Stimulated activated CD4-positive, alpha-beta T cell treated with anti-CD3 and anti-CD28 coated beads, Interleukin-4, amount 100 ng/mL, for 48 hours (primary cell): ENCODE data around the gene TM9SF2.
"Not testable (repeated sequence)": the region's sequence is repeated elsewhere in the genome, so short reads cannot be mapped to it uniquely, and the experiment has no call there.

Source experiments
- DNase-seq, 2 donors: peaks; one replicate each; pipeline ENCODE4 v3.0.0-alpha.2; 2020; ENCODE audit warnings: low read depth in 2 of 2

The TM9SF2 gene

DNA sequence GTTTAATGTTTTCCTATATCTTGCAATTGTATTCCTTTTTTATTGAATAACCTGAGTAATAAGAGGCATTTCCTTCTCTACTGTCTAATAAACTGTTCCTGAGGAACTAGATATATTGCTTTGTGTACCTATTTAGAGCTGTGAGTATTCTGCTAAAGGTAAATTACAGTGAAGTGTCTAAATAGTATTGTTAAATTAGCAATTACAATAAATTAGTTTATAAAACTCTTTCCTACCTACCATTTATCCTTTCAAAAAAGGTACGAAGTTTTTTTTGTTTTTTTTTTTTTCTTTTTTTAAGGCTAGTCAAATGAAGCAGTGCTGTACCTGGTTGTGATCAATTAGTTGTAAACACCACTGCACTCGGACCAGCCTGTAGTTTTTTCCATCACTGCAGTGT lies 34.8 kb downstream of the TM9SF2 start:
- no peak for DNase-seq

DNA sequence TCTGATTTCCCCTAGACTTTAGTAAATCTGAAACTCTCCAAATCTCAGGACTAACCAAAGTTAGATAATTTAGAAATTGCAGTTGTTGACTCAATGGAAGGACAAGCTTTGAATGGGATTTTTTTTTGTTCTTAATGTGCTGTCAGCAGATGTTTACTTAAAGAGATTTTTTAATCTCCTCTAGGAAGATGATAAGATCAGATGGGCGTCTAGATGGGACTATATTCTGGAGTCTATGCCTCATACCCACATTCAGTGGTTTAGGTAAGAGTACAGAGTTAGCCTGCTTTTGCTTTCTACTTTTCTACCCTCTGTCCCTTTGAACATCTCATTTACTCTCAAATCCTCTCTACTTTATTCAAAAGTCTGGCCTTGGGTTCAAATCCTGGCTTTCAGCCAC lies 39.3 kb downstream of the TM9SF2 start:
- no peak for DNase-seq

DNA sequence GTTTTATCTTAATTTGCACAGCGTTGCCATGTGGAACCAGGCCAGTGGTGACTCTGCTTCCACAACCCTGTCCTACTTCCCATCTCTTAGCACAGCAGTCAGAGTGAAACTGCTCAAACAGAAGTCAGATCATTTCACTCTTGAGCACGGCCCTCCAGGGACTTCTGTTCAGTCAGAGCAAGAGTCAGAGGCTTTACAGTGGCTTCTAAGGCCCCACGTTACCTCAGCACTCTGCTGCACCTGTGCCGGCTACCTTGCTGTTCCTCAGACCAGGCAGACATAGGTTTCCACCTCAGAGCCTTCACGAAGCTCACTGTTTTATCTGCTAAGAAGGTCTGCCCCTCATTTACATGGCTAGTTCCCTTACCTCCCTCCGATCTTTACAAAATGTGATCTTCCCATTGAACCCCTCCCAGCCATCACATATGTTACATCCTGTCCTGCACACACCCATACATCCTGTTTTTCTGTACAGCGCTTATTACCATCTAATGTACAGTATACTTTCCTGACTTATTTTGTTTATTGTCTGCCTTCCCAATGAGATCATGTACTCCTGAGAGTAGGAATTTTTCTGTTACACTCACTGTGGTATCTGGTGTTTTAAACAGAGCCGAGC lies 41.6 kb downstream of the TM9SF2 start:
- DNase-seq: peak; percentile 22 to 49

DNA sequence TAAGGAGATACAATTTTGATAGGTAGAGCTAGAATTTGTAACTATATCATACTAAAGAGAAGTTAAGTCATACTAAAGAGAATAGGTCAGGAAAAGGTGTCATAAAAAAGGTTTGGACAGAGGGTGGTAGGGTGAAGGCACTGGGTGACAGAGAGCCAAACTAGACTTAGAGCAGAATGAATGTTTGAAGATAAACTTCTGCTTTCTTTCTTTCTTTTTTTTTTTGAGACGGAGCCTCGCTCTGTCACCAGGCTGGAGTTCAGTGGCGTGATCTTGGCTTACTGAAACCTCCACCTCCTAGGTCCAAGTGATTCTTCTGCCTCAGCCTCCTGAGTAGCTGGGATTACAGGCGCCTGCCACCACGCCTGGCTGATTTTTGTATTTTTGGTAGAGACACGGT lies 44.1 kb downstream of the TM9SF2 start:
- no peak for DNase-seq

DNA sequence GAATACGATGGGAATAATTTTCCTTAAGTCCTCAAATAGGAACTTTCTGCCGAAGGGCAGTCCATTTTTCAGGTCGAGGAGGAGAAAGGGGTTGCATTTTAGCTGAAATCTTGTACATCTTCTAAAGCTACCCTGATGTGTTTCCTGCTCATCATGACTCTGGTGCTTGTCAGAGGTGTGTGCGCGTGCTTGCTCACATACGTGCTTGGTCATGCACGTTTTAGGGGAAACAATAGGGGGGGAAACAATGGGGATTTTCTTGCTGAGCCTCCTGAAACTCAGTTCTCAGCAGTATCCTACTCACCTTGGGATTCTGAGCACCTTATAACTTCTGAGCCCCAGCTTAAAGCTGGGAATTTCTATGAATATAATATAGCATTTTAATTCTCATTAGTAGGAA lies 44.7 kb downstream of the TM9SF2 start:
- no peak for DNase-seq

DNA sequence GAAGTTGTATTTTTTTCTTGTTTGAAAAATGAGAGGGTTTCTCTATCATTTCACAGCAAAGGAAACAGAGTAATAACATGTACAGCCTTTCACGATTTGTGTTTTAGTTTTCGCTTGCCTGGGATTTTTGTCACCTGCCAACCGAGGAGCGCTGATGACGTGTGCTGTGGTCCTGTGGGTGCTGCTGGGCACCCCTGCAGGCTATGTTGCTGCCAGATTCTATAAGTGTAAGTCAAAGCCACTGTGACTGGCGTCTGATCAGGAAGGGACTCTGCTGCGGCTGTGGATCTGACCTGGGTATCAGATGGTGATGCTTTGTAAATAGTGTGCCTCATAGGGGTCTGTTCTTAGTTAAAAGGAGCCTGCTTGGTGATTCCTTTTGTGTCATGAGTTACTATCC lies 45.6 kb downstream of the TM9SF2 start:
- no peak for DNase-seq

DNA sequence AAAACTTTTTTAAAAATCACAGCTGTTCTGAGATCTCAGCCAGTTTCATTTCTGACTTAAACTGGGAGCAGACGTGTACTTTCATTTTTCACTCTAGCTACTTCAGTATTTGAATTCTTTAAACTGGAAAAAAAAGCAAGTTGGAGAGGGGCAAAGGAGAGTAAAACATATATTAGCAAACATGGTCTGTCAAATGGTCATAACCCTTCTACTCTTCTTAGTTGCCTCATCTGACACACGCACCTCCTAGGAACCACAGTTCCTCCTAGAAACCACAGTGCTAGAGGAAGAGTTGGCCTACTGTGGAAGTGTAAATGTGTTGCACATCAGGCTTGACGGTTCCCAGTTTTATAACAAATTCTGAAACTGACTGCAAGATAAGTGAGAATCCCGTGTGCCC lies 47.2 kb downstream of the TM9SF2 start:
- DNase-seq: no peak

DNA sequence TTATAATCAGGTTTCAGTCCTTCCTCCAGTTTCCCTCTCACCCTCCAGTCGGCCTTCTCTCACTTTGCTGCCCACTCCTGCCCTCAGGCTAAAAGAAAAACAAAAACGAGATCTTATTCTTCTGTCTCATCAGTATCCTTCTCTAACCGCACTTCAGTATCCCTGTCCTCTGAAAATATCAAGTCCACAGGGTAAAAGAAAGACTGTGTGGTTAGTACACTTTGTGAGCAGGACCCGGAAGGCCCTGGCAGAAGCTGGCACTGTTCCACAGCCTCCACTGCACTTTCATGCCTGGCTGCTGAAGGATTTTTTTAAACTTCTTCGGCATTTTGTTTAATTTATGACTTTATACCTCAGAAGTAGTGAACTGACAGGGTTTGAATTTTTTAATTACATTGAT lies 51.8 kb downstream of the TM9SF2 start:
- DNase-seq: no peak

DNA sequence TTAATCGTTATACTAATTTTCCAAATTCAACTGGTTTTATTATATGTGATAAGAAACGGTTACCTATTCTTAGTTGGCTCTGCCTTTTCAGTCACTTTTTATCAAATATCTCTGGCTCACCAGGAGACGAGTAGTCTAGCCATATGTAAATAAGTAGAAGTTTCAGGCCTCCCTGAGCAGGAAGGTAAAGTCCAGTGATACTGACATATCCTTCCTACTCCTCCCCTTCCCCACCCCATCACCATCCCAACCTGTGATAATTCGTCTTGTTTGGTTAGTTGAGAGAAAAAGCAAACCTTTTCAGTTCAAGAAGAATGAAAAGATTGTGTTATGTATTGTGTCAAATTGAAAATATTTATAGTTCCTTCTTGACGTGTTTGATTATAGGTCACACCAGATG lies 53.9 kb downstream of the TM9SF2 start:
- DNase-seq: no peak

DNA sequence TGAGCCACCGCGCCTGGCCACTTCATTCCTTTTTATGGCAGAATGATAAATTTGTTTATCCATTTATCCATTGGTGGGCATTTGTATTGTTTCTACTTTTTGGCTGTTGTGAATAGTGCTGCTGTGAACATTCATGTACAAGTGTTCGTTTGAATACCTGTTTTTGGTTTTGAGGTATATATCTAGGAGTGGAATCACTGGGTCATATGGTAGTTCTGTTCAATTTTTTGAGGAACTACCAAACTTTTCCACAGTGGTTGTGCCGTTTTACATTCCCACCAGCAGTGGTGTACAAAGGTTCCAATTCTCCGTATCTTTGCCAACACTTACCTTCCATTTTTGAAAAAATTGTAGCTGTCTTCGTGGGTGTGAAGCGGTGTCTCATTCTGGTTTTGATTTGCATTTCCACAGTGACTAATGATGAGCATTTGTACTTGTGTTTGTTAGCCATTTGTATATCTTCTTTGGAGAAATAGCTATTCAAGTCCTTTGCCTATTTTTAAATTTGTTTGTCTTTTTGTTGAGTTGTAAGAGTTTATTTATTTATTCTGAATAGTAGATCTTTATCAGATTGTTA lies 55.7 kb downstream of the TM9SF2 start:
- DNase-seq: no peak

DNA sequence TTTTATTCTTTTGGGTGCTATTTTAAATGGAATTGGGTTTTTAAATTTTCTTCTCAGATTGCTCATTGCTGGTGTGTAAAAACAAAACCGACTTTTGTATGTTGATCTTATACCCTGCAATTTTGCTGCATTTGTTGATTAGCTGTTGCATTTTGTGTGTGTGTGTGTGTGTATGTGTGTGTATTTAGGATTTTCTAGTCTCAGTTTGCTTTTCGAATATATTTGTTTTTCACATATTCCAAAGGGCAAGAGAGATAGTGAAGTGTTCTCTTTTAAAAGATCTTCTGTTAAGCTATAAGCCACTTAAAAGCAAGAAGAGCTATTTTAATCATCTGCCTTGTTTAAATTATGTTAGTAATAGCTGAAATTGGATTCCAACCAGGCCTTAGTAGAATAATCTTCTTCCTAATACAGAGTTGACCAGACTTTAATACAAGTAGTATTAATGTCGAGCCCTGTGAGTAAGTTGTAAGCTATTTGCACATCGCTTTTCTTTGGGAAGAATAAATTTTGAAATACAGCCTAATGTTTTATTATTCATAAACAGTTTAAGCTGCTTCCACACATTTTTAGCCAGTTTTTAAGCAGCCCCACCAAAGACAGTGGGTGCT lies 57.4 kb downstream of the TM9SF2 start:
- DNase-seq: no peak

DNA sequence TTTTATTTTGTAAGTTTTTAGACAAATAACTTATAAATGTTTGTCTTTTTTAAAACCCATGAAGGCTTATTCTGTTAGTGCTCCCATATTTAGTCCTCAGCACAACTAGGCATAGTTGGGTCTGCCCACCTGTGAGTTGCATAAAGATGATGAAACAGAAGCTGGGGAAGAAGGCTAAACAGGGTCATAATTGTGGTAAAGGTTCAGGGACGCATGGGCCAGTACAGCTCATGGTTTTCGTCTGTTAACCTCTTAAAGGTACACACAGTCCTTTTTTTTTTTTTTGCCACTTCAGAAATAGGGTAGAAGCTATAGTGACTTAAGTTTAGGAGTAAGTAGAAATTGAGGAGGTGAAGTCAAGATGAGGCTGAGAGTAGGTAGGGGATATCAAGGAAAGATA lies 58.3 kb downstream of the TM9SF2 start:
- DNase-seq: no peak

DNA sequence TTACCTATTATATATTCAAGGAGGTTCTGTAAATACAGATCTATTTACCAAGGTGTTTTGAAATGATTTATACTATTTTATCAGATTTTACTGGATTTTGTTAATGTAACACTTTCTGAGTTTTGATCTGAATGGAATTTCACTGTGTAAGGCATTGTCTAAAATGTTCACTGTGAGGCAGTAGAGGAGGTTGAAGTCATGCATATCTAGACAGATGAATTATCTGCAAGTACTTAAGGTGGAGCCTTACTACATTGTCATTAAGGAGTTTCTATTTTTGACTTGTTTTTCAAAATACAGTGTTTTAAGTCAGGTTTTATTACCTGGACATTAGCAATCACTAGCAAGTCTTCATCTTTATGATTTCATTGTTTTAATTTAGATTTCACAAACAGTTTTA lies 62.1 kb downstream of the TM9SF2 start:
- no peak for DNase-seq

DNA sequence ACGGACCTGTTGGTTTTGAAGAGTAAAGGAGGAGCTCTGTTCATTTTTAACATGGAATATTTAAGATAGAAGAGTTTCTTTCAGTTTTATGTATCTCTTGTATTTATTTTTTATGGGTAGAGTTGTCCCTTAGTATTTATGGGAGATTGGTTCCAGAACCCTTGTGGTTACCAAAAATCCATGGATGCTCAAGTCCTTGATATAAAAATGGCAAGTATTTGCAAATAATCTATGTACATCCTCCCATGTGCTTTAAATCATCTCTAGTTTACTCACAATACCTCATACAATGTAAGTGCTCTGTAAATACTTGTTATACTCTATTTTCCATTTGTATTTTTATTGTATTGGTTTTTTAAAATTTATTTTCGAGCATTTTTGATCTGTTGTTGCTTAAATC lies 63.1 kb downstream of the TM9SF2 start:
- no peak for DNase-seq

DNA sequence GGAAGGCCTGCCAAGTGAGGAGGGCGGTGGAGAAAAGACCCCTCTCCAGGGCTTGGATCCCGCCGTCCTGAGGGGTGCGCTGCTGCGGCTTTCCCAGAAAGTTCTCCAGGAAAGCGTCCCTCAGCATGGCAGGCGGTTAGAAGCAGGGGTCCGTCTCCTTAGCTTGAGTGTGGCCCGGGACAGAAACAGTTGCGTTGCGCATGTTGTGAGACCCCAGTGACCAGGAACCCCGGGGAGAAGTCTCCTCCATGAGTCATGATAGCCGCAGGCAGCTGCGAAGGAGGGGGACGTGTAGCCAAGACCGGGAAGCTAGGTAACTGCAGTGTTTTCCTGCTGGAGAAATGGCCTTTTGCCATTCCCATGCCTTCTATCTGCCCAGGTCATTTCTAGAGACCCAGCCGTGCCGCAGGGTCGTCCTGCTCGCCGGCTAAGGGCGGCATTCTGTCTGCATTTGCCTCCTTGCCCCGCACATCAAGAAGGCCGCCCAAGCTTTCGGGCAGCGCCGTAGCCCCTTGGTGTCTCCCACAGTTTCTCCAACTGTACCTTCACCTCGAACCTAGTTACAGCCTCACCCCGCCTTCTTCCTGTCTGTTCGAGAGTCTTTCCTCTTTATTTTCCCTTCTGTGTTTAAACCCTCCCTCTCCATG lies 64.3 kb downstream of the TM9SF2 start:
- DNase-seq: no peak

DNA sequence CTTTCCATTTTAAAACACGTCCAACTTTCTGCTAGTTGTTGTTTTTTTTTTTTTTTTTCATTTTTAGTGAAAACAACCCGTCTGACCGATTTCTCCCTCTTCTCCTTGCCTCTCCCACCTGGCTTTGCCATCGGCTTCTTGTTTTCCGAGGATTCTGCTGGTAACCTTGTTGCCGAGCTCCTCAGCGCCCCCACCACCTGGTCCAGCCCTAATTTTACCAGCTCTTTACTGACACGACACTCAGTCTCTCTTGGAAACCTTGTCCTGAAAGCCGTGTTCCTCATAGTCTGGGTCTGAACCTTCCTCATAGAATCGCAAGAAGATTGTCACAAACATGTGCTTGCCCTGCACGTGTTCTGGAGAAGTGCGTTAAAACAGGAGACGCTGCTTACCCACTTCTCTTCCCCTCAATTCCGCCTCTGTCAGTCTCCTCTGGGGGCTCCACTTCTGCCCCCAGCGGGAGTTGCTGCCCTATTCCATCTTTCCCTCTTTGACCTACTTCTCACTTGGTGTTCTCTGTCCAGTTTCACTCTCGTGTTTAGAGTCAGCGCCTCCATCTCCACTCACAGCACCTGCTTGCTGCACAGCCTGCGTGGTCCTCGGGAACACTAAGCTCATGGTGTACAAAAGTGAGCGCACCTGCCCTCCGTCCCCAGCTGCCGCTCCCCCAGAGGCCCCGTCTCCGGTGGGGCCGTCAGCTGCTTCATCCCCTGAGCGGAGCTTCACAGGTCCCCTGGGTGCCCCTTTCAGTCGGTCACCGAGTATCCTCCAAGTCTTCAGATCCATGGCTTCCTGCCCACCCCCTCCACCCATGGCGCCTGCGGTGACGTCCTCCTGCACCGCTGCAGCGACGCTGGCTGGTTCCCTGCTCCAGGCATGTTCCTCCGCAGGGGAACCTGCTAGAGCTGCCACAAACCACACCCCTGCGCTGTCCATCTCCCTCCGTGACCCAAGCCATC lies 65.1 kb downstream of the TM9SF2 start:
- DNase-seq: no peak

DNA sequence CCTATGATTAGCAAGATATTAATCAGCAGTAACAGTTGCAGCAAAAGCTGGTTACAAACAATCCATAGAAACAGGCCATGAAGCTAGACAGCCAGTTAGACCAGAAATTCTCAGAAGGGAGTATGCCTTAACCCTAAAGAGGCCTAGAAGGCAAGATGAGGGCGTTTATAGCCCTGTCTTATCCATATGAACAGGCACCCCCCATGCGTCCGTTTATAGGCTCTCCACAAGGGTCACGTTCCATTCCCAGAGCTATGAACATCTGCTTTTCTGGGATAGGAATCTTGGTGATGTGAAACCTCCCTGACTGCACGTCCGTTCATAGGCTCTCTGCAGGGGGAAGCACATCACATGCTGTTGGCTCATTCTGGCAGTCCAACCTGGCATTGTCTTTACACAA lies 67.6 kb downstream of the TM9SF2 start:
- DNase-seq: not testable (repeated sequence)

DNA sequence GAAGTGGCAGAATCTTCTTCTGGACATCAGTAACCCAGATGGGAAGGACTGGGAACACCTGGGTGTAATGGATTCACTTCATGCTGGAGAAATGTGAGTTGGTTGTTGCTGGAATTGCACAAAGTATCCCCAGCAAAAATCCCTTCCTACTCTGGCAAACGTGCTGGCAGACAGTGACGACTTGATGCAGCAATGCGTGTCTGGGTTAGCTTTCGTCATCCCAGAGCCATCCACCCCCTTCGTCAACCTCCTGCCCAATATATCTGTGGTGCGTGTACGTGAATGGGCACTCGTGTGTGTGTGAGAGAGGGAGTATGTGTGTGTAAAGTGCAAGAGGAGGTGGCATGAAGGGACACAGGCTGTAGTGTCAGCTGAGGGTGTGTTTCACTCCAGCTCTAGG lies 70.9 kb downstream of the TM9SF2 start:
- no peak for DNase-seq

DNA sequence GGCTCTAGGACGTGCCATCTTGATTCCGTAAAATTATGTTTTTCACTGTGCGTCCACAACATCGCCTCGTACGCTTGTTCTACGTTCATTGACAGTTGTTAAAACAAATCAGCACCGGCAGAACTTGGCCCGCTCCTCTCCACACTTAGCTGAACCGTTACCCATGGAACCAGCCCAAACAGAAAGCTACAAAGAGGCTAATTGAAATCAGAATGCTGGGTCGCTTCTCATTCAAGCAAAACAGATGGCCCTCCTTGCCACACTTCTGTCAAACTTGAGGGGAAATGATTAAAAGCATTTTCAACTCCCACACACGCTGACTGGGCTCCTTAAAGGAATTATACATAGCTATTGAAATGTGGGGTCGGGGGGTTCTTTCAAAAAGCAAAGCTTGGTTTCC lies 71.6 kb downstream of the TM9SF2 start:
- DNase-seq: no peak

DNA sequence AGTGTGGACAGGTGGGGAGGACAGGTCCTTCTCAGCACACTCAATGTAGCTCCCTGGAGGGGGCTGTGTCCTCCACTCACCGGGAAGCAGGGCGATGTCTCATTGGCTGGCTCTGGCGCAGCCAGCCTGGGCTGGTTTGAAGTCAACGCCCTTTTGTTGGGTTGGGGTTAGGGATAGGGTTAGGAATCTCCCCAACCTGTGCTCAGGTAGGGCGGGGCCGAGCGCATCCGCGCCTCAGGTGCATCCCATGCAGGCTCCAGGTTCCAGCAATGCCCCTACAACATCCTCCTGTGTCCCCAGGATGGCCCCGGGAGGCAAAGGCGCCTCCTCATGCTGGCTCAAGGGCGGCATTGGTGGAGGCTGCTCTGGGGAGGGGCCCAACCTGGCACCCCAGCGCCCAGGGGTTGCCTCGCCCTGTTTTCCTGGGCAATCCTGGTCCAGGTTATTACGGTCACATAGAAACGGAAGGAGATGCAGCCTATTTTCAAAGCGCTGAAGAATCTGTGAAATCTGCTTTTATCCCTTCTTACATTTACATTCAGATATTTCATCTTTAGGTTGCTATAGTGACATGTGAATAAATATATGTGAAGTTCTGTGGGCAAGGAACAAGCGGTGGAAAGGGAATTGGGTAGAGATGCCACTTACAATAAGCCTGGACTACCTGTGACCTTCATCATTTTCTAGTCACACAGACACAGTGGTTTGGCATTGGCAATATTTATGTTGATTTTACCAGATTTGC lies 74.3 kb downstream of the TM9SF2 start:
- DNase-seq: no peak
